Frontal cortex (tissue), 4 donors: ENCODE measurements around the gene ERP27. TPM values are rescaled to one million over a fixed set of nuclear protein-coding genes. Genes with fewer than 3 reads are reported as not detected.

Experiments used
- DNase-seq, 2 donors: peaks; one replicate each; pipeline ENCODE4 v3.0.0; 2012; ENCODE audit warnings: low spot score in 2 of 2
- FAIRE-seq: peaks from 2 replicates; lab custom pipeline; 2012; peaks lifted over from hg19 to GRCh38; lab: Jason Lieb, UNC
- total RNA-seq: library from RNA; depleted of rRNA; stranded (reverse); fragments of >200 nt; gene quantifications from one replicate; pipeline ENCODE4 v1.2.3, GENCODE V29; 2014
- donor health status: control.
- donor health status: control.
- donor health status: control.

The ERP27 gene
- total RNA-seq, 1 donor from 2014 or later = not detected

DNA sequence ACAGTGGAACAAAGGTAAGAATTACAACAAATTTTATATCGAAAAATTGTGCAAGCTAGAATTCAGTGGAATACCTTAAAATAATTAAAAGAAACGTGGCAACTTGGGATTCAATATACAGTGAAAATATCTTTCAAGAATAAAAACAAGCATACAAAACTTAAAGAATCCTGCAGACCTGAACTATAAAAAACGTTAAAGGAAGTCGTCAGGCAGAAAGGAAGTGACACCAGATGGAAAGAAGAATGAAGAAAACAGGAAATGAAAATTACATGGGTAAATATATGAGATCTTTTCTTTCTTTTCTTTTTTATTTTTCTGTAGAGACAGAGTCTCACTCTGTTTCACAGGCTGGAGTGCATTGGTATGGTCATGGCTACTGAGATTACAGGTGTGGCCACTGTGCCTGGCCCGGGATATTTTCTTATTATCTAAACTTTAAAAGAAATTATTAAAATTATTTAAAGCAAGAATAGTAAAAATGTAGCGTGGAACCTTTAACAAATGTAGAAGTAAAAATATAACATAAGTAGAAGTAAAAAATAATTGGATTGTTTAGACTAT lies 57.4 kb downstream of the ERP27 start:
- FAIRE-seq (no peak), DNase-seq (no peak)

DNA sequence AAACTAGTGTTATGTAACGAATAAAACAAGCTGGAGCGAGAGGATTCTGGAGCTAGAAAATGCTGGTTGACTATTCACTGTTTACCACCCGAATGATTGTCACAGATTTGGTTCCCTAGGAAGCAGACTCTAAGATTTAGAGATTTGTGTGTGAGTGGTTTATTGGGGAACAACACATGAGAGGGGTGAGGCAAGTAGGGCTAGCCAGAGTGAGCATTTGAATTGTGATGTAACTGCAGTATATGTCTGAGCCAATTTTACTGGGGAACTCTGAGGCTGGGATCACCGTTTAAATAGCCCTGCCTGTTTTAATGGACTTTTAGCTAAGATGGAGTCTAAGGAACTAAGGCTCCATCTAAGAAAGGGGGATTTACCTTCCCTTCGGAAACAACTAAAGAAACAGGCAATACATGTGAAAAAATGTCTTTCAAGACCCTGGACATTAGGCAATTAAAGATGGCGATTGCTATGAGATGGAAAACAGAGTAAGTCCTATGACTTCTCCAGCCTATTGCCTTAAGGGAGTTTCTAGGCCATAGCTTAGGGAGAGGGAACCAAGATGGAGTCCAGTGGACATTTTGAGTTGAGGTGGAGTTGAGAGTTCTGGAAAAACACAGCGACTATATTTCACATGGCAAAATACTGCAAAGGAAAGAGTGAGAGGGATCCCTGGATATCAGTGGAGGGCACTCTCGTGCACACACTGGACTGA lies 59.0 kb downstream of the ERP27 start:
- DNase-seq (no peak), FAIRE-seq (no peak)

DNA sequence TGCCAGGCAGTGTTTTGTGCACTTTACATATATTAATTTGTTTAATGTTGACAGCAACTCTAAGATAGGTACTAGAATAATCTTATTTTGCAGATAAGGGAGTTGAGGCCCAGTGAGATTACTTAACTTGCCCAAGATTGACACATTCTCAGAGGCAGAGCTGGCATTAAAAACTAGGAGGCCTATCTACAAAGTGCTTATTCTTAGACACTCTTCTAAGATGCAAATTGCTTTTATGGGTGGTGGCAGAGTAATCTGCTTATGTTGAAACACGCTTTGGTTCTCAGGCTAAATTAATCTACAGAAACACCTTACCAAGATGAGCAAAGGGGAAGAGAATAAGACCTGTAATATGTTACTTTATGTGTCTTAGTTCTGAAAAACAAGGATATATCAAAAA lies 59.8 kb downstream of the ERP27 start:
- DNase-seq = no peak
- FAIRE-seq = no peak

DNA sequence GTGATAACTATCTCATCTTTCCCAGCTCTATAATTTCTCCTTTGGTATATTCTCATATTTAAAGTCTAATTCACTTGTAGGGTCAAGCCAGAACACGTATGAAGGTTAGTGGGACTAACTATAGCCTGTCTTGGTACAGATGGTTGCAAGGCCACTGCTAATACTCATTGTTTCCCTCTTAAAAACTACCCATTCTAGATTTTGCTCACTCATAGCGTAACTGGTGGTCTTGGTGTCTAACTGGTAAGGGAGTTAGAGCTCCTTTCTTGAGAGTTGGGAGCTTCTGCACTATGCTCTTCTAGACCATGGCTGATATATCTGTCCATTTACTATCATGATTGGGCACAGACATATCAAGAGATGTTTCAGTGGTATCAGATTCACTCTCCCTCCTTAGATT lies 61.5 kb downstream of the ERP27 start:
- no peak for FAIRE-seq
- DNase-seq = no peak

DNA sequence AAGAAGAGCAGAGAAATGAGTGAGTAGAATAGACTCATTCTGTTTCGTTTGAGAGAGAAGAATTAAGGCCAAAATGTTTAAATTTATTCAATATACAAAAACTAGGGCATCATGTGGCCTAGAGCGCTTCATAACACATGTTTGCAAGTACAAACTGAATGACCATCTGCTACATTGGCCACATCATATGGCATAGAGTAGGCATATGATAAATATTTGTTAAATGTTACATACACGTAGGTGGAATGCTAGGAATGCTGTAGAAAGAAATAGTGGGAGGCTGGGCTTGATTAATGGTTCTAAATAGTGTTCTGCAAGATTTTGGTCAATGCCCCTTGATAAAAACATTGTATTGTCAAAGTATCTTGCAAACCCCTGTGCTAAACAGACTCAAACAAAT lies 63.5 kb downstream of the ERP27 start:
- DNase-seq (no peak), FAIRE-seq (no peak)

DNA sequence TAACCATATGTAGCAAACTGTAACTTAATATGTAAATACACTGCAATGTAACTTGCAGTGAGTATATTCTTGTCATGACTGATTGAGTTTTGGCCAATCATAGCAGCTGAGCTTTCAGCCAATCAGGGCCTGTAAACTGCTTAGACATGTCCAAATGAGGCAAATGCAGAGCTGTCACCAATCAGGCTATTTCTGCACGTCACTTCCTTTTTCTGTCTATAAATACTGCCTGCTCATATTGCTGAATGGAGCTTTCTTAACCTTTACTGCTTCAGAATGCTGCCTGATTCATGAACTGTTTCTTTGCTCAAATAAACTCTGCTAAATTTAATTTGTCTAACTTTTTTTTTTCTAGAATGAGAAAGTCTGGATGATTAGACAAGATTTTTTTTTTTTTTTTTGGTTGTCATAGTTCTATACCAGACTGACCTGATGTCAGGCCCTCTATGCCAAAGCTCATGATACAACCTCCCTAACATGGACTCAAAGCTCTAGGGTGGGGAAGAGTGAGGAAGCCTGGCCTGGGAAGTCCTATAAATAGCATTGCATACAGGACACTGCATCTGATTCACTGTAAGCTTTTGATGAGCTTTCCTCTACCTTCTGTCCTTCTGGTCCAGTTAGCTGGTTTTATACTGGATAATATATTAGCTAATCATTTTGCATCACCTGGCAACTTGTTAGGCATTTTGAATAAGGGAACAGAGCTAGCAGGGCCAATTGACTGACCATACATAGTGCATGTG lies 64.7 kb downstream of the ERP27 start:
- DNase-seq (no peak), FAIRE-seq (no peak)

DNA sequence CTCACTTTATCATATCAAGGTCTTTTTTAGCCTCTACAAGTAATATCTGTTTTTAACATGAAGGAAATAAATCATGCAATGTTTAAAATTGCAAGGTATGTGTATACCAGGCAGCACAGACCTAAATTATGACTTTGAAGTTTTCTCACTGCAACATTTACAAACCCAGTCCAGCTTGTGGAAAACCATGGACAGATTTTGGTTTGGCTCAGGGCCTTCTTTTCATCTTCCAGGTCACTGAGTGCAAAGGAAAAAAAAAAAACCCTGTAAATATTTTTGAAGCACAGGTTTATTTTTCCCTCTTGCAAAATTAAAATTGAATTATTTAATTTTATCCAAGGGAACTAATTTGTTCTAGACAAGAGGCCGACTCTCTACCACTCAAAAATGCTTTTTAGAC lies 66.5 kb downstream of the ERP27 start:
- FAIRE-seq (no peak), DNase-seq (no peak)

DNA sequence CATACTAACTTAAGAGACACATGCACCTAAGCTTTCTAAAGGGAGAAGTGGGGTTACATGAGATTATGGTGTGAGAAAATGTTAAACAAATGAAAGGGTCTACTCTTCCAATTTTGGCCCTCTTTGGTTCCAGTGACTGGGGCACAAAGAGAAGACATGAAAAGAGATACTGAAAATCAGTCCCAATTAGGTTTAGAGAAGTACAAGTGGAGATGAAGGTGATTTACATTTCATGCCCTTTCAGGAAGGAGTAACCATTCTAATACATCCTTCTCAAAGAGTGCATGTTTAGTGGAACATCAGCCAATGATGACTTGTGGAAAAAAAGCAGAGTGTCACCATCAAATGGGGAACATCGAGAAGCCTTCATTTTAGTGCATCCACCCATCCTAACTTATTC lies 67.1 kb downstream of the ERP27 start:
- DNase-seq (no peak), FAIRE-seq (no peak)

DNA sequence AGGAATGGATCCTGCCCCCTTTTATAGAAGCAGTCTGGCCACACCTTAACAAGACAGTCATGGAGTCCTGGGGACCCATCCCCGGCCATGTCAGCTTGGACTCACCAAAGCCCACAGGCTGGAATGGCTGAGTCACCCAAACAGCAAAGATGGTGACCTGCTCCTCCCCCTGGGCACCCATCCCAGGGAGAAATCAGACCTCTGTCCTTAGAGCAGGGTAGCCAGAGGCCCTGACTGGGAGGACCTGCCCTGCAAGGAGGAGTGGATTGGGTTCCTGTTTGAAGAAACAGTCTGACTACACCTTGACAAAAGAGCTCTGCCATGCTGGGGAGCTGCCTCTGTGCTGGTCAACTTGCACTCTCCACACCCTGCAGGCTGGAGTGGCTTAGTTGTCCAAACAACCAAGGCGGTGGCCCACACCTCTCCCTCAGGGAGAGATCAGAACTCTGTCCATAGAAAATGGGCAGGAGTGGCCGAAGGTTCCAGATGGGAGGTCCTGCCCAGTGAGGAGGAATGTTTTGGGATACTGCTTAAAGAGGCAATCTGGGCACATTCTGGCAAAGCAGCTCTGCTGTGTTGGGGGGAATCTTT lies 69.3 kb downstream of the ERP27 start:
- DNase-seq = no peak
- no peak for FAIRE-seq

Other genes with a start within 250 kb of the ERP27 start
- under 0.01 TPM for gene GUCY2C, start 241.9 kb downstream of the ERP27 start, total RNA-seq
- gene WBP11, start 135.1 kb downstream of the ERP27 start, total RNA-seq = 20.8 TPM
- gene C12orf60, start 134.9 kb downstream of the ERP27 start, total RNA-seq = 1.6 TPM
- gene SMCO3, start 124.4 kb downstream of the ERP27 start, total RNA-seq = 0.41 TPM
- not detected for gene ART4, start 95.0 kb downstream of the ERP27 start, total RNA-seq
- gene MGP, start 52.7 kb downstream of the ERP27 start, total RNA-seq = 2.0 TPM
- gene ARHGDIB, start 23.1 kb upstream of the ERP27 start, total RNA-seq = 11.8 TPM
- not detected for gene PDE6H, start 34.5 kb upstream of the ERP27 start, total RNA-seq